Measurements from ENCODE around the gene LCLAT1. TPM values are rescaled to one million over a fixed set of nuclear protein-coding genes. Genes with fewer than 3 reads are reported as not detected.

LCLAT1 gene
- total RNA-seq, 2 experiments from 2014 or later: 9.2 to 19.6 TPM

GRCh38 chr2:30691948-30692828 lies 245.1 kb downstream of the LCLAT1 start:
- no peak for DNase-seq (ENCODE audit: low spot score)
- ChIA-PET POLR2A (interaction anchor here (1.5 kb wide), 1 partner anchor 26 kb away, joined by 4 read pairs; no protein-coding TSS in a partner anchor), CTCF (ENCODE audit: unreplicated experiment) (no interaction called here)
- Histone ChIP-seq H3K9me2 (ENCODE audit: insufficient read depth, low read length) (no peaks in the 10 kb centered on the region), H3K27ac (ENCODE audit: low read depth, low read length, poor library complexity, severe bottlenecking) (no peak overlapping the region), H3K4me2 (ENCODE audit: low read length) (no peak overlapping the region), H3K79me2 (ENCODE audit: insufficient read depth, low read depth, low read length) (no peaks in the 10 kb centered on the region), H3K36me3 (ENCODE audit: insufficient read depth, low read length) (no peaks in the 10 kb centered on the region), H3K4me1 (ENCODE audit: insufficient read depth, low read length, poor library complexity, severe bottlenecking) (no peaks in the 10 kb centered on the region), H3K4me3 (ENCODE audit: low read depth, low read length, poor library complexity, severe bottlenecking) (no peak overlapping the region), H4K20me1 (ENCODE audit: insufficient read depth, low read length) (no peaks in the 10 kb centered on the region), H3K9me3 (ENCODE audit: low read length) (no peaks in the 10 kb centered on the region), H2AFZ (ENCODE audit: low read length) (no peak overlapping the region)
- intact Hi-C loops (cut with micrococcal nuclease; ENCODE audit: unreplicated experiment): no loop called here
- no peak for TF ChIP-seq CTCF (conservative IDR thresholded peaks at IDR 0.05; ENCODE audit: low read length)
- no peak for TF ChIP-seq EZH2phosphoT487 (IDR thresholded peaks at IDR 0.05; ENCODE audit: borderline replicate concordance, low read depth, low read length)
- no TSS peak for BruUV-seq (replicated peaks)

GRCh38 chr2:30692829-30693275 lies 245.8 kb downstream of the LCLAT1 start:
- Histone ChIP-seq H3K27ac (ENCODE audit: low read depth, low read length, poor library complexity, severe bottlenecking) (no peak overlapping the region), H3K9me2 (ENCODE audit: insufficient read depth, low read length) (no peaks in the 10 kb centered on the region), H3K36me3 (ENCODE audit: insufficient read depth, low read length) (no peaks in the 10 kb centered on the region), H3K4me3 (ENCODE audit: low read depth, low read length, poor library complexity, severe bottlenecking) (no peak overlapping the region), H3K4me1 (ENCODE audit: insufficient read depth, low read length, poor library complexity, severe bottlenecking) (peaks cover 4% of the 10 kb centered on the region), H3K9me3 (ENCODE audit: low read length) (no peaks in the 10 kb centered on the region), H3K4me2 (ENCODE audit: low read length) (no peak overlapping the region), H3K79me2 (ENCODE audit: insufficient read depth, low read depth, low read length) (no peaks in the 10 kb centered on the region), H2AFZ (ENCODE audit: low read length) (no peak overlapping the region), H4K20me1 (ENCODE audit: insufficient read depth, low read length) (no peaks in the 10 kb centered on the region)
- TF ChIP-seq CTCF (conservative IDR thresholded peaks at IDR 0.05; ENCODE audit: low read length) (no peak), EZH2phosphoT487 (IDR thresholded peaks at IDR 0.05; ENCODE audit: borderline replicate concordance, low read depth, low read length) (no peak)
- DNase-seq (ENCODE audit: low spot score): no peak
- CTCF ChIA-PET (ENCODE audit: unreplicated experiment): interaction anchor here (0.7 to 1.6 kb wide), 2 partner anchors 19 to 546 kb away, joined by 3 to 8 read pairs; partner anchors contain the start of gene YPEL5
- POLR2A ChIA-PET: no interaction called here
- intact Hi-C loops (cut with micrococcal nuclease; ENCODE audit: unreplicated experiment): no loop called here
- BruUV-seq (replicated peaks): no TSS peak

Small RNA genes within 50 kb of the gene (small RNA-seq; reads per million reads assigned to genes)
- not detected for gene AC073255.1

Other genes starting within 250 kb of the LCLAT1 start
- 0.75 and 3.7 TPM in 2 replicates for gene LBH, start 215.7 kb upstream of the LCLAT1 start, total RNA-seq (2014; rRNA removed; shearing (Covaris generic))
- gene LBH, start 215.7 kb upstream of the LCLAT1 start, total RNA-seq (2022): 3.0 and 3.8 TPM in 2 replicates

Measured in OCI-LY7 (cell line).